Measurements from ENCODE around the gene ACOT6.
"Not testable (repeated sequence)": the region's sequence is repeated elsewhere in the genome, so short reads cannot be mapped to it uniquely, and the experiment has no call there.

ACOT6 gene

DNA sequence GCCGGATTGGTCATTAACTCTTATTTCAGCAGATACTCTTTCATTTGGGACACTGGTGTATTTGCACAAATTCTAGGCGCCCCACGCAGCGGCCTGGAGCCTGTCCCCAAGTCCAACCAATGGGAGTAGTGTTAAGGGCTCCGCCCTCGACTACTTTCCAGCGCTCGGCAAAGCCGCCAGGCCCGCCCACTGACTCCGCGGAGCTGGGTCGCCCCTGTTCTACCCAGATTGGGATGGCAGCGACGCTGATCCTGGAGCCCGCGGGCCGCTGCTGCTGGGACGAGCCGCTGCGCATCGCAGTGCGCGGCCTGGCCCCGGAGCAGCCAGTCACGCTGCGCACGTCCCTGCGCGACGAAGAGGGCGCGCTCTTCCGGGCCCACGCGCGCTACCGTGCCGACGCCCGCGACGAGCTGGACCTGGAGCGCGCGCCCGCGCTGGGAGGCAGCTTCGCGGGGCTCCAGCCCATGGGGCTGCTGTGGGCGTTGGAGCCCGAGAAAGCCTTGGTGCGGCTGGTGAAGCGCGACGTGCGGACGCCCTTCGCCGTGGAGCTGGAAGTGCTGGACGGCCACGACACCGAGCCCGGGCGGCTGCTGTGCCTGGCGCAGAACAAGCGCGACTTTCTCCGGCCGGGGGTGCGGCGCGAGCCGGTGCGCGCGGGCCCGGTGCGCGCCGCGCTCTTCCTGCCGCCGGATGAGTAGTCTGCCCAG is at the start of gene ACOT6:
ACOT6 (plus strand) TSS at position 179 of the 707 bp plus-strand sequence; CDS start at position 234, 55 bp downstream.
- peak; percentile 63 for DNase-seq (ENCODE audit: low spot score)

DNA sequence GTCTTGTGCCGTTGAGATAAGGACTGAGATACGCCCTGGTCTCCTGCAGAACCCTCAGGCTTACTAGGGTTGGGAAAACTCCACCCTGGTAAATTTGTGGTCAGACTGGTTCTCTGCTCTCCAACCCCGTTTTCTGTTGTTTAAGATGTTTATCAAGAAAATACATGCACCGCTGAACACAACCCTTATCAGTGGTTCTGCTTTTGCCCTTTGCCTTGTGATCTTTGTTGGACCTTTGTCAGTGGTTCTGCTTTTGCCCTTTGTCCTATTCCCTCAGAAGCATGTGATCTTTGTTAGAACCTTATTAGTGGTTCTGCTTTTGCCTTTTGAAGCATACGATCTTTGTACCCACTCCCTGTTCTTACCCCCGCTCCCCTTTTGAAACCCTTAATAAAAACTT is 49.6 kb upstream of the ACOT6 start:
- DNase-seq (ENCODE audit: low spot score): not testable (repeated sequence)

DNA sequence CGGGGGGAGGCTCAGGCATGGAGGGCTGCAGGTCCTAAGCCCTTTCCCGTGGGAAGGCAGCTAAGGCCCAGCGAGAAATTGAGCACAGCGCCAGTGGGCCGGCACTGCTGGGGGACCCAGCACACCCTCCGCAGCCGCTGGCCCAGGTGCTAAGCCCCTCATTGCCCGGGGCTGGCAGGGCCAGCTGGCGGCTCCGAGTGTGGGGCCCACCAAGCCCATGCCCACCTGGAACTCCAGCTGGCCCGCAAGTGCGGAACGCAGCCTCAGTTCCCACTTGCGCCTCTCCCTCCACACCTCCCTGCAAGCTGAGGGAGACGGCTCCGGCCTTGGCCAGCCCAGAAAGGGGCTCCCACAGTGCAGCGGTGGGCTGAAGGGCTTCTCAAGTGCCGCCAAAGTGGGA is 45.9 kb upstream of the ACOT6 start:
- DNase-seq (ENCODE audit: low spot score): not testable (repeated sequence)

DNA sequence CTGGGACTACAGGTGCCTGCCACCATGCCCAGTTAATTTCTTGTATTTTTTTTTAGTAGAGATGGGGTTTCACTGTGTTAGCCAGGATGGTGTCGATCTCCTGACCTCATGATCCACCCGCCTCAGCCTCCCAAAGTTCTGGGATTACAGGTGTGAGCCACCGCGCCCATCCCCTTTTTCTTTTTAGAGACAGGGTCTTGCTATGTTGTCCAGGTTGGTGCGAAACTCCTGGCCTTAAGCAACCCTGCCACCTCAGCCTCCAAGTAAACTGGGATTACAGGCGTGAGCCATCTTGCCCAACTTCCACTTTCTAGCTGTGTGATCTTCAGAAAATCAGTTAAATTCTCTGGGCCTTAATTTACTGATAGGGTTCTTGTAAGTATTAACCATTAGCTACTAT is 45.4 kb upstream of the ACOT6 start:
- not testable (repeated sequence) for DNase-seq (ENCODE audit: low spot score)

DNA sequence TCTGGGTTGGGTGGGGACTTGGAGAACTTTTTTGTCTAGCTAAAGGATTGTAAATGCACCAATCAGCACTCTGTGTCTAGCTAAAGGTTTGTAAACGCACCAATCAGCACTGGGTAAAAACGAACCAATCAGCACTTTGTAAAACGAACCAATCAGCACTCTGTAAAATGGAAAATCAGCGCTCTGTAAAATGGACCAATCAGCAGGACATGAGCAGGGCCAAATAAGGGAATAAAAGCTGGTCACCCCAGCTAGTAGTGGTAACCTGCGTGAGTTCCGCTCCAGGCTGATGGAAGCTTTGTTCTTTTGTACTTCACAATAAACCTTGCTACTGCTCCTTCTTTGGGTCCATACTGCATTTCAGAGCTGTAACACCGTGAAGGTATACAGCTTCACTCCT is 45.0 kb upstream of the ACOT6 start:
- no peak for DNase-seq (ENCODE audit: low spot score)

GRCh38 chr14:73567951-73568885 is 44.1 kb upstream of the ACOT6 start:
- DNase-seq (ENCODE audit: low spot score): no peak

- DNase-seq (ENCODE audit: low spot score): not testable (repeated sequence)
Measured at GRCh38 chr14:73568886-73569184, 43.5 kb upstream of the ACOT6 start.

DNA sequence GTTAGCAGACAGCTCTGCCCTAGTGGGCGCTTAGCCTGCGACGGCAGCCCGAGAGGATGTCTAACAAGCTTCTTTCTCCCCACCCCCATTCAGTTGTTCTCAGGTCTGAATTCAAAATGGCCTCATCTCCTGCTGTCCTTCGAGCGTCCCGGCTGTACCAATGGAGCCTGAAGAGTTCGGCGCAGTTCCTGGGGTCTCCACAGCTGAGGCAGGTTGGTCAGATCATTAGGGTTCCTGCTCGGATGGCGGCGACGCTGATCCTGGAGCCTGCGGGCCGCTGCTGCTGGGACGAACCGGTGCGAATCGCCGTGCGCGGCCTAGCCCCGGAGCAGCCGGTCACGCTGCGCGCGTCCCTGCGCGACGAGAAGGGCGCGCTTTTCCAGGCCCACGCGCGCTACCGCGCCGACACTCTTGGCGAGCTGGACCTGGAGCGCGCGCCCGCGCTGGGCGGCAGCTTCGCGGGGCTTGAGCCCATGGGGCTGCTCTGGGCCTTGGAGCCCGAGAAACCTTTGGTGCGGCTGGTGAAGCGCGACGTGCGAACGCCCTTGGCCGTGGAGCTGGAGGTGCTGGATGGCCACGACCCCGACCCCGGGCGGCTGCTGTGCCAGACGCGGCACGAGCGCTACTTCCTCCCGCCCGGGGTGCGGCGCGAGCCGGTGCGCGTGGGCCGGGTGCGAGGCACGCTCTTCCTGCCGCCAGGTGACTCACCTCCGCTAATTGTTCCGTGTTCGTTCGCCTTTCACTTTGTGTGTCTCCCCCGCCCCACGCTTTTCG is 42.9 kb upstream of the ACOT6 start, which contains the start of gene ACOT2:
ACOT2 (plus strand) TSS at position 29 of the 774 bp plus-strand sequence; CDS start at position 57, 28 bp downstream.
- peak; percentile 78 for DNase-seq (ENCODE audit: low spot score)

DNA sequence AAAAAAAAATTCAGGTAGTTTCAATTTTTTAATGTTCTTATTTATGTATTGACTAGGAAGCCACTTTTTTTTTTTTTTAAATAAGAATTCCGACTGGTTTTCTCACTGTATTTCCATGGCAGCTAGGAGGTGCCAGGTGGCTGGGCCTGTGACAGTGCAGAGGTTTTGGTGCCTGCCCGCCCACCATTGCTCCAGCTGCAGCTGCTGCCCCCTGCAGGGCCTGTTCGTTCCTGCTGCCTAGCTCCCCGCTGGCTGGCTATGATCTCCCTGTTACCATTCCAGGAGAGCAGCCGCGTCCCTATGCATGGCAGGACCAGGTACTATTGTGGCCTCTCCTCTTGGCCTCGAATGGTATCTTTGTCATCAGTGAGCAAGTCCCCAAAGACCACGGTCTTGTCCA is 41.4 kb upstream of the ACOT6 start:
- DNase-seq (ENCODE audit: low spot score): not testable (repeated sequence)

GRCh38 chr14:73573034-73573433 is 39.3 kb upstream of the ACOT6 start:
- DNase-seq (ENCODE audit: low spot score): not testable (repeated sequence)

GRCh38 chr14:73573740-73574139 is 38.6 kb upstream of the ACOT6 start:
- not testable (repeated sequence) for DNase-seq (ENCODE audit: low spot score)

DNA sequence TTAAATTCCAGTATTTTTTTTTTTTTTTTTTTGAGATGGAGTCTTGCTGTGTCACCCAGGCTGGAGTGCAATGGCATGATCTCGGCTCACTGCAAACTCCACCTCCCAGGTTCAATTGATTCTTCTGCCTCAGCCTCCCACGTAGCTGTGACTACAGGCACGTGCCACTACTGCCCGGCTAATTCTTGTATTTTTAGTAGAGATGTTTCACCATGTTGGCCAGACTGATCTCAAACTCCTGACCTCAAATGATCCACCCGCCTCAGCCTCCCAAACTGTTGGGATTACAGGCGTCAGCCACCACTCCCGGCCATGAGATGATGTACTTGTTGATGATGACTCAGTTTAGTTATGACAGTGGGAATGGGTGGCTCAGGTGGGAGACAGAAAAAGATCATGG is 38.1 kb upstream of the ACOT6 start:
- DNase-seq (ENCODE audit: low spot score): not testable (repeated sequence)

DNA sequence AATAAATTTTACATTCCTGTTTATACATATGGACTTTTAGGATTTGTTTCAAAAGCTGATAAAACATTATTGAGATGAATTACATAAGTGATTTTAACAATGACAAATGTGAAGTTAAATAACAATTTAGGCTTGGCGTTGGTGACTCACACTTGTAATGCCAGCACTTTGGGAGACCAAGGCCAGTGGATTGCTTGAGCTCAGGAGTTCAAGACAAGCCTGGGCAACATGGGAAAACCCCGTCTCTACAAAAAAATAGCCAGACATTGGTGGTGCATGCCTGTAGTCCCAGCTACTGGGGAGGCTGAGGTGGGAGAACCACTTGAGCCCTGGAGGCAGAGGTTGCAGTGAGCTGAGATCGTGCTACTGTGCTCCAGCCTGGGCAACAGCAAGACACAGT is 35.9 kb upstream of the ACOT6 start:
- DNase-seq (ENCODE audit: low spot score): no peak

- DNase-seq (ENCODE audit: low spot score): not testable (repeated sequence)
Measured at GRCh38 chr14:73577214-73577613, 35.1 kb upstream of the ACOT6 start.

- DNase-seq (ENCODE audit: low spot score): not testable (repeated sequence)
Measured at GRCh38 chr14:73582102-73582979, 30.0 kb upstream of the ACOT6 start.

- no peak for DNase-seq (ENCODE audit: low spot score)
Measured at GRCh38 chr14:73588695-73589094, 23.6 kb upstream of the ACOT6 start.

GRCh38 chr14:73589116-73589515 is 23.2 kb upstream of the ACOT6 start:
- DNase-seq (ENCODE audit: low spot score): no peak

- DNase-seq (ENCODE audit: low spot score): not testable (repeated sequence)
Measured at GRCh38 chr14:73590673-73591004, 21.7 kb upstream of the ACOT6 start.

DNA sequence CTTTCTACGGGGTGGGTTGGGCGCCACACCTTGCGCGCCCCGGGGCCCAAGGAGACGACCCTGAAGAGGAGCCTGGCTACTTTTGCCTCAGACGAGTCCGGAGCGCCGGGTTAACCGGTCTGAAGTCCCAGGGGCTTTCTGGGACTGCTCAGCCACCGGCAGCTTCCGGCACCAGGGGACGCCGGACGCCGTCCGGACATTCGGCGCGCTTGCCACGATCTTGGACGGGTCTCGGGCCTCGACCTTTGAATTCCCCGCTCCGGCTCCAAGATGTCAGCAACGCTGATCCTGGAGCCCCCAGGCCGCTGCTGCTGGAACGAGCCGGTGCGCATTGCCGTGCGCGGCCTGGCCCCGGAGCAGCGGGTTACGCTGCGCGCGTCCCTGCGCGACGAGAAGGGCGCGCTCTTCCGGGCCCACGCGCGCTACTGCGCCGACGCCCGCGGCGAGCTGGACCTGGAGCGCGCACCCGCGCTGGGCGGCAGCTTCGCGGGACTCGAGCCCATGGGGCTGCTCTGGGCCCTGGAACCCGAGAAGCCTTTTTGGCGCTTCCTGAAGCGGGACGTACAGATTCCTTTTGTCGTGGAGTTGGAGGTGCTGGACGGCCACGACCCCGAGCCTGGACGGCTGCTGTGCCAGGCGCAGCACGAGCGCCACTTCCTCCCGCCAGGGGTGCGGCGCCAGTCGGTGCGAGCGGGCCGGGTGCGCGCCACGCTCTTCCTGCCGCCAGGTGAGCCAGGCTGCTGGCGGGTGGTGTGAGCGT is 20.4 kb upstream of the ACOT6 start, which contains the start of gene ACOT4:
ACOT4 (plus strand) TSS at position 184 of the 760 bp plus-strand sequence; CDS start at position 271, 87 bp downstream.
- DNase-seq (ENCODE audit: low spot score): no peak

- DNase-seq (ENCODE audit: low spot score): no peak
Measured at GRCh38 chr14:73594491-73594890, 17.8 kb upstream of the ACOT6 start.
